Hematopoietic multipotent progenitor cell treated with erythropoietin and hydrocortisone succinate and interleukin-3 and kit ligand, for 6 days (in vitro differentiated cells): ENCODE measurements around the gene WBP1L.
"Not testable (repeated sequence)": the region's sequence is repeated elsewhere in the genome, so short reads cannot be mapped to it uniquely, and the experiment has no call there.

Experiments
- DNase-seq: peaks from one replicate; pipeline ENCODE4 v3.0.0-alpha.2; 2015

The WBP1L gene

DNA sequence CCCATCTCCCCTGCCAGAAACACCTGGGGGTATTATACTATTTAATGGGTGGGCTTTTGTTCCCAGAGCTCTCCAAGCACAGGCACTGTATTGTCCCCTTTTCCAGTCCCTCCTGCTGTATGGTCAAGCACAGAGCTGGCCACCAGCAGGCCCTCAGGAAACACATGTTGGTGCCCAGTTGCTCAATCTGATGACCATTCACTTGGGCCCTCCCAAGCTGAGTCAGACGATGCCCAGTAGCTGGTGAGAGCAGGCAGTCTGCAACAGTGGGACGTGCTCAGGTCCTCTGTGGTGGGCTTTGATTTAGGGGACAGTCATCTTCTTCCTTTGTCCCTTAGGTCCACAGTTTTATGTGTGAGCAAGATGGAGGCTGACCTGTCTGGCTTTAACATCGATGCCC, 17.5 kb upstream of the WBP1L start:
- no peak for DNase-seq

DNA sequence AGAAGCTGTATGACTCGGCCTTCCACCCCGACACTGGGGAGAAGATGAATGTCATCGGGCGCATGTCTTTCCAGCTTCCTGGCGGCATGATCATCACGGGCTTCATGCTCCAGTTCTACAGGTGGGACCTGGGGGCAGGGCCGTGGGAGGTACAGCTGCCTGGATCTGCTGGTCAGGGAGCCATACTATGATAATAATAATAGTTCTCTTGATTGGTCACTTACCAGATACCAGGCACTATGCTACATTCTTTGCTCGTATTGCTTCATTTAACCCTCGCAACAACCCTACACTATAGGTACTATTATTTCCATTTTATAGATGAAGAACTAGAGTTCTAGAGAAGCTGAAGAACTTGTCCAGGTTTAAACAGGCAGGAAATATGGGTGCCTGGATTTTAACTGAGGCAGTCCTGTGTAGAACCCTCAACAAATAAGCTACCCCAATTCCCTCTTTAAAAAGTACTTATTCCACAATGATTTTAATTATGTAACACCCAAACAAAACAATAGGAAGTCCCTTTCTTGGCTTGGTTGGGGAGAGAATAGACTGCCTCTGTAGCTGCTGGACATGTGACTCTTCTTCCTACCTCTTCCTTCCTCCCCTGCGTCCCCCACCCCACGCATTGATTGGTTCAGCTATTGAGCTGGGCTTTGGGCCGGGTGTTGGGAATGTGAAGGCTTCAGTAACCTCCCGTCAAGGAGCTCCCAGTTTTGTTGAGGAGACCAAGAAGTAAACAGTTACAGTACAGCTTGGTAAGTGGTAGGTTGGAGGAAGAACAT, 16.5 kb upstream of the WBP1L start:
- DNase-seq = no peak

DNA sequence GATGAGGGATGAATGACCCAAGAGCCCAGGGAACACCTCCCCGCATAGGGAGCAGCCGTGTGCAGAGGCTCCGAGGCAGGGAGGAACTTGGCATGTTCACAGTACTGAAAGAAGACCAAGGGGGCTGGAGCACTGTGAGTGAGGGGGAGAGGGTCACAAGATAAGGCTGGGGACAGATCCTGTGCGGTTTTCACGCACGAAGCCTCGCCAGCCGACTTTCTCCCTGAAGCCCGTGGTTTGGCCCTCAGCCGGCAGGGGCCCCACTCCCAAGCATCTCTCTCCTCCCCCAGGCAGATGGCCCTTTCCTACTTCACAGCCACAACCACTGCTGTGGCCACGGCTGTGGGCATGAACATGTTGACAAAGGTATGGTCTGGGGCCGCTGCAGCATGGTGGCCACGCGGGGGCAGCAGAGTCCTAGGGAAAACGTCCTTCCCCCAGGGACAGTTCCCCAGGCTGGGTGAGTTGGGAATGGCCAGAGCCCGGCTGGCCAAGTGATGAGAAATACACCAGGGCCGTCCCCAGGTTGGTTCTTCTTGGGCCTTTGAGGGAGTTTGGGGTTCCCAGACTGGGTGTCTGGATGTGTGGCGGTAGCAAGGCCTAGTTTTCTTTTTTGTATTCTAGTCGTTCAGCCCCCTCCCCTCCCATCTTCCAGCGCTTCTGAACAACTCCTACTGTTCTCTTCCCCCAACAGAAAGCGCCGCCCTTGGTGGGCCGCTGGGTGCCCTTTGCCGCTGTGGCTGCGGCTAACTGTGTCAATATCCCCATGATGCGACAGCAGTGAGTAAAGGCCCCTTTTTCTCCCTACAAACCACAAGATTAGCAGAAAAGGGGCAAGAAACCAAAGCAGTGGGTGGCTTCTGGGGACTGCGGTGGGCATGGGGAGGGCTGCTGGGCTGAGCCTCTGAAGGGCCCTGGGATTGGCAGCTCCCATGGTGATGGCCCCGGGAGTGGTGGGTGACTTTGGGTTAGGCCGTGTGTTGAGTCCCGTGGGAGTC, 14.4 kb upstream of the WBP1L start:
- peak; percentile 87 for DNase-seq

DNA sequence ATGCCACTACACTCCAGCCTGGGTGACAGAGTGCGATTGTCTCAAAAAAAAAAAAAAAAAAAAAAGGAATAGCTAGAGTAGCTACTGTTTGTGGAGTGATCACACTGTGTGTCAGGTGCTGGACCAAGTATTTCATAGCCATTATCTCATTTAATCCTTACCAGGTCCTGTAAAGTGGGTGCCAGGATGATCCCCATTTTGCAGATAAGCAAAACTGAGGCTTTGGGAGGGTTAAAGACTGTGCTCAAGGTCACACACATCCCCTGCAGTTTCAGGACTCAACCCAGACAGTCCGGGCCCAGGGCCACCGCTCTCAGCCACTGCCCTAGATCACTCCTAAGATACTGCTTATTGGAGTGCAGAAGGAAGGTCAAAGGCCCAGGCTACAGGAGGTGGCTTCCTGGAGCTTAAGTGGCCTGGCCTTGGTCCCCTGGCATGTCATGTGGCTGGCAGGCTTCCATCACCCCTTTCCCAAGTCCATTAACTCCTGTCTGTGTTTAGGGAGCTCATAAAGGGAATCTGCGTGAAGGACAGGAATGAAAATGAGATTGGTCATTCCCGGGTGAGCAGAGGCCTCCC, 12.4 kb upstream of the WBP1L start:
- DNase-seq = no peak

DNA sequence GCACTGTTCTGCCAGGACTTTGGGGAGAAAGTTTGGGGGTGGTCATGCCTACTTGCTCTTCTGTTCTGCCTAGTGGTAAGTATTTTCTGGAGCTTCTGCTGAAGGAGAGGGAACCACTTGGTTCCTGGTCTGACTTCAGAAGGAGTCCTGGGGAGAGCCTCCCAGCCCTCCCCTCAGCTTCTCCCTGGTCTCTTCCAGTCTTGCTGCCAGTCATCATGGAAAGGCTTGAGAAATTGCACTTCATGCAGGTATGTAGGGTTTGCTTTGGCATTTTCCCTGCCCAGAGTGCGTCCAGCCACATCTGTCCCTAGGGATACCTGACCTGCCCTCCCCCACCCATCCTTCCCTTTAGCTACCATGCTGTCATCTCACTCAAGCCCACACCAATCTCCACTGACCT, 11.1 kb upstream of the WBP1L start:
- no peak for DNase-seq

DNA sequence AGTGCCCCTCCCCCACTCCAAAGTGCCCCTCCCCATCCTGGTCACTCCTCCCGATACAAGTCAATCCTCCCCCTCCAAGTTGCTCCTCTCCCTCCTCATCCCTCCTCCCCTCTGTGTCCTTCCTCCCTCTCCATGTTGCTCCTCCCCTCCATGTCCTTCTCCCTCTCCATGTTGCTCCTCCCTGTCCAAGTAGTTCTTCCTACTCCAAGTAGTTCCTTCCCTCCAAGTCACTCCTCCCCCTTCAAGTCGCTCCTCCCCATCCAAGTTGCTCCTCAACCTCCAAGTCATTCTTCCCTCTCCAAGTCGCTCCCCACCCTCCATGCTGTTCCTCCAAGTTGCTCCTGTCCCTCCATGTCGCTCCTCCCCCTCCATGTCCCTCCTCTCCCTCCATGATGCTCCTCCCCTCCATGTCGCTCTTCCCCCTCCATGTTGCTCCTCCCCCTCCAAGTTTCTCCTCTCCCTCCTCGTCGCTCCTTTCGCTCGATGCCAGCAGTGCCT, 8.6 kb upstream of the WBP1L start:
- no peak for DNase-seq

DNA sequence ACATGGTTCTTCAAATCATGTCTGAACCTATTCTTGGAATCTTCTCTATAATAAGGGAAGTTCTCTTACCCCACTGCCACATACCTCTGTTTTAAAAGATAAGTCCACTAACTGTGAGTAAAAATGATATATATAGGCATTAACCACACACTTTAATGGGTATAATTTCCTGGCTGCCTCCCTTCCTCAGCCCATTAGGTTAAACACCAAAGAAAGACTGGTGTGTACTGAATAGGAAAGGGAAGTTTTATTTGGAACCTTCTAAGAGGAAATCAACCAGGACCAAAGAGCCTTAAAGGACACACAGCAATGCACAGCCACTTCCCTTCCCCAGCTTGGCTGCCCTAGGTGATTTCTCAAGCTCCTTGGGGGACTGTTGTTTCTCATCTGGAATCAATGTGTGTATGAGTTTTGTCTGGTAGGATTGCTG, 5.0 kb upstream of the WBP1L start:
- DNase-seq = peak; percentile 74

DNA sequence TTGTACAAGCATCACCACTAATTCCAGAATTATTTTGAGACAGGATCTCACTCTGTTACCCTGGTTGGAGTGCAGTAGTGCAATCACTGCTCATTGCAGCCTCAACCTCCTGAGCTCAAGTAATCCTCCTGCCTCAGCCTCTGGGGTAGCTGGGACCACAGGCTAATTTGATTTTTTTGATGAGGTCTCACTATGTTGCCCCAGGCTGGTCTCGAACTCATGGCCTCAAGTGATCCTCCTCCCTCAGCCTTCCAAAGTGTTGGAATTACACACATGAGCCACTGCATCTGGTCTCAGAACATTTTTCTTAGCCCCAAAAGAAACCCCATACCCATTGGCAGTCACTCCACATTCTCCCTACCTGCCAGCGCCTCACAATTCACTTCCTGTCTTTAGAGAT, 3.5 kb upstream of the WBP1L start:
- DNase-seq = no peak

DNA sequence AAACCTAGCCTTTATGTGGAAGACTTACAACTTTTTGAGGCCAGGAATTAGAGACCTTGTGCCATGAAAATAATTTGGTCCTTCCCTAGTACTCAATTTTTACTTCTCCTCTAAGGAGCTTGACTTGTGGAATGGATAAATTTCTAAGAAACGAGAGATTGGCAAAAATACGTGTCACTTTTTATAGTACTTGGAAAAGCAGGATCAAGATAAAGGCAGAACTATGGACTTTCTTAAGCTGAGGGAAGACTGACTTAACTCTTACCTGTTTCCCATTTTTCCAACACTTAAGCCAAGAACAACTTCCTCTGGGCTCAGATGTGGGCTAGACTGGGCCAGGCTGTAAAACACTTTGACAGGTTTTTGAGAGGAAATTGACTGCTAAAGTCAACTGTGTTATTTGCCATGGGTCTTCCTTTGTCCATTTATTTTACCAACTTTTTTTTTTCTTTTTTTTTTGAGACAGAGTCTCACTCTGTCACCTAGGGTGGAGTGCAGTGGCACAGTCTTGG, 2.0 kb upstream of the WBP1L start:
- no peak for DNase-seq

DNA sequence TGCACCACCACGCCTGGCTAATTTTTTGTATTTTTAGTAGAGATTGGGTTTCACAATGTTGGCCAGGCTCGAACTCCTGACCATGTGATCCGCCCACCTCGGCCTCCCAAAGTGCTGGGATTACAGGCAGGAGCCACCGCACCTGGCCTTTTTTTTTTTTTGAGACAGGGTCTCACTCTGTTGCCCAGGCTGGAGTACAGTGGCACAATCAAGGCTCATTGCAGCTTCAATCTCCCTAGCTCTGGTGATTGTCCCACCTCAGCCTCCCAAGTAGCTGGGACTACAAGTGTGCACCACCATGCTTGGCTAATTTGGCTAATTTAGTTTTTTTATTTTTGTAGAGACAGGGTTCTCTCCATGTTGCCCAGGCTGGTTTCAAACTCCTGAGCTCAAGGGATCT, 1.4 kb upstream of the WBP1L start:
- not testable (repeated sequence) for DNase-seq

DNA sequence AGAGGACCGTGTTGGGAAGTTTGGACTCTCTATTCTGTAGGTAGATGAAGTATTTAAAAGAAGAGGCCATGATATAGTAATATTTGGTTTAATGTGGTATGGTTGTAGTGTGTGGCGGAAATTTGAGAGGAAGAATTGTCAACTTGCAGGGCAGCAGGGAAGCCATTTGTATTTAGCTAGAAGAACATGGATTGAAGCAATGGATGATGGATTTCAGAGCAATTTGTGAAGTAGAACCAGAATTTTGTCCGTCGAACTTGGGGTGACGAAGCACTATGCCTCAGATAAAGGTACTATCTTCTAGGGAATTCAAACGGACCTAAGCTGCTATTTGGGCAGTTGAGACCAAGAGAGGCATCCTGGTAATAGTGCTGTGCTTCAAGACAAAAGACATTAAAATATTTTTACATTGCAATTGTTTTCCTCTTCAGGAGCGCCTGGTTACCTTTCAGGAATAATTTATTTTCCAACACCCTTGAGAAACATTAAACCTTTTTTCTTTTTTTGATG, 615 bp upstream of the WBP1L start:
- no peak for DNase-seq

DNA sequence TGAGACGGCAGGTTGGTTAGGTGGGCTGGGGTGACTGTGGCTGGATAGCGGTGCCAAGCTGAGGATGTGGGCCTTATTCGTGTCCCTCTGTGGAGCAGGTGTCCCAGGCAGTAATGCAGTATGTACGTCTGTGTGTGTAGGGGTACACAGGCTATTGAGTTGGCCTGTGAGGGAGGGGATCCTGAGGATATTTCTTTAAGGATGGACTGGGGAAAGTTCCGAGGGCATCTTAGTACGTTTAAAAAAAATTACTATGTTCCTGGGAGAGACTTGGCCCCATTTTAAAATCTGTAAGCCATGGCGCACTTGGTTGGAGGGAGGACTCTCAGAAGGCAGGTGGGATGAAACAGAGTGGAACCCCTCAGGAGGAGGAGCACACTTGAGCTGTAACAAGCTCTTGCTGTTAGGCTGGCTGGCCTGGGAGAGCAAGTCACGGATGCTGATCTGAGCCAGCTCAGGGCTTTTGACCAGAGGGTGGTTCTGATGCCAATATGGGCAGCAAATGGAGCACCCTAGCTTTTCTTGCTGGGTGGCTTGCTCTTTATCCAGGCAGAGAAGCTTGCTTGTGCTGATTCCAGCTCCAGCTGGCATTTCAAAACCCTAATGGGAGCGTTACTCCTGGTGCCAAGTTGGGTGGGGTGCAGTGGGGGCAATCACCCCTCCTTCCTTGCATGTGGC, 765 bp downstream of the WBP1L start:
- DNase-seq = peak; percentile 55

DNA sequence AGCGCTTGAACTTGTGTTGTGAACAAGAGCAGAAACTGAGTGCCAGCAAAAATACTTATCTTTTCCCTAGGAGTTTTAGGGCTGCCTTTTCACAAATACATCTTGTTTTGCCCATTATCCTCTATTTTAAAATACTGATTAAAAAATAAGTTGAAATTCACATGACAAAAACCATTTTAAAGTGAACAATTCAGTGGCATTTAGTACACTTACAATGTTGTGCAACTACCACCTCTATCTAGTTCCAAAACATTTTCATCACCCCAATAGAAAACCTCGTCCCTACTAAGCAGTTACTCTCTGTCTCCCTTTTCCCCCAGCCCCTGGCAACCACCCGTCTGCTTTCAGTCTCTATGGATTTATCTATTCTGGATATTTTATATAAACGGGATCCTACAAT, 1.4 kb downstream of the WBP1L start:
- DNase-seq = no peak

DNA sequence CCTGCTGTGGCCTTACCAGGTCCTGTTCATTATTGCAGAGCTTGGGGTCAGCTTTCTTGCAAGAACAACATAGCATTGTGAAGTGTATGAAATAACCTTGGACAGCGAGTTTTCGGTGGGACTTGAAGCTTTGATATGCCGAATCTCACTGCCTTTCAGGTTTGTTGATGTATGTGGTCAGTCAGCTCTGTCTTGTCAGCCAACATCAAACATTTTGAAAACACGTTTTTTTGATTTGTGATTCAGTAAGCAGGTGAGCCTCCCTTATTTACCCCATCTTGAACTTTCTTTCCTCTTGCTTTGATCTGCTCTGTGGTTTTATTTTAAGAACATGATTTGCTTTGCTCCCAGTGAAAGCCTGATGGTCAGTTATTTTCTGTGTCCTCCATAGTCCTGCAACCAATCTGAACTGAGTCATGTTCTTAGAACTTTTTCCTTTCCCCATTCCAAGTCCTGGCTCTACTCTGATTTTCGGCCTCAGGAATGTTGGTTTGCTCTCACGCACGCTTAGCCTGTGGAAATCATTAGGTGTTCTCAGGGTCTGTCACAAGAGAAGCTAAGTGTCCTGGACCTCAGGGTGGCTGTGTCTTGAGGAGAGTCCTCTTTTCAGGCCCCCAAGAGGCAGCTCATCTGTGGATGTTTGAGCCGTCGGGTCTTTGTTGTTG, 8.7 kb downstream of the WBP1L start:
- no peak for DNase-seq

DNA sequence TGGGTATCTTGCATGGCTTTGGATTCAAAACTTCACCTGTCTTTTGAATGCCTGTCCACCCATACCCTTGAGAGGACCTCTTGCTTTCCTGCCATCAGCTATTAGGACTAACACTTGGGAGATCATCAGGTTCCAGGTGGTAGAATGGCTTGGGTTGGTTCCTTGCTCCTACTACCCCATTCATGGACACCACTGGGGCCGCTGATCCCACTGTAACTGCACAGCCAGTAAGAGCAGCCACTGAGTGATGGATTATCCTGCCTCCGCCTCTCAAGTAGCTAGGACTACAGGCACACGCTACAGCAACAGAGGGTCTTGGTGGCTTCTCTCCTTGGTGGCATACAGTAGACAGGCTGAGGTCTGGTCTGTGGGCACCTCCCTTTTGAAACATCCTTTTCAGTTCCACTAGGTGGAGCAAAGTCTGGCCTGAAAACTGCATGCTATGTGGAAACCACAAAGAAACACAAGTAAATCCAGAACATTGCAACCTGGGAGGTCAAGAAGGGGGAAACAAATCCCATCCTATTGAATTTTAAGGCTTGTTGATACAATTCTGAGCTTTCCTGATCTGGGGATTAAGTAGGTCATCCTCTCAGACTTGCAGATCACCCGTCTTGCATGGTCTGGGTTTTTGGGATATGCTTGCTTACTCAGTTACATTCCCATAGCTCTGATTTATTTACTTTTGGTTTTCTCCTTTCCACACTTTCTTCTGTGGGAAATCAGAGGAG, 9.4 kb downstream of the WBP1L start:
- peak; percentile 83 for DNase-seq

DNA sequence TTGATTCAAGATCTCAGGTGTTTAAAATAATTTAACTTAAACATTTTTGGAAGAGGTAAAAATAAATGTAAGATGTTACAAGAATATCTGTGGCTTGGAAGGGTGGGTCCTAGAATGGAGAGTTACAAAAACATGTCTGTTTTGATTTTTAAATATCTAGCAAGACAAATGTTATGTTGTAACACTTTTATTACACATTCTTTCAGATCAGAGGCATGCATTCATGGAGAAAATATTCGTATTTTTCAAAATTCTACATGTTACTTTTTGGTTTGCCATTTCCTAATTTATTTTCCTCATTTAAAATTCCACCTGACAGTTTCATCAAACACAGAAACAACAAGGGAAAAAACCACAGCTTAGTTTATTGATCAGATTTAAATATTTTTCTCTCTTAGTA, 10.0 kb downstream of the WBP1L start:
- DNase-seq = no peak

DNA sequence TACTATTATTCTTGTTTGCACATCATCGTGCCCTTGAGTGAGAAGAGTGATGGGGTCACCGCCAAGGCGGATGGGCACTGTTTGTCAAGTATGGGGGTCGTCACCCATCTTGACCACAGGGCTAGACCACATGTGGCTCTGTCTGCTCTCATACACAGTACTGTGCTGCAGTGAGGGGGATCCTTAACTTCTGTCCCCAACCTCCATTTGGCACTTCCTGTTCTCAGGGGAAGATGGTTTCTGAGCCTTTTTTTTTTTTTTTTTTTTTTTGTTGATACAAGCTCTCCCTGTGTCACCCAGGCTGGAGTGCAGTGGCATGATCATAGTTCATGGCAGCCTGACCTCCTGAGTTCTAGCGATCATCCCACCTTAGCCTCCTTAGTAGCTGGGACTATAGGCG, 13.6 kb downstream of the WBP1L start:
- DNase-seq = no peak

DNA sequence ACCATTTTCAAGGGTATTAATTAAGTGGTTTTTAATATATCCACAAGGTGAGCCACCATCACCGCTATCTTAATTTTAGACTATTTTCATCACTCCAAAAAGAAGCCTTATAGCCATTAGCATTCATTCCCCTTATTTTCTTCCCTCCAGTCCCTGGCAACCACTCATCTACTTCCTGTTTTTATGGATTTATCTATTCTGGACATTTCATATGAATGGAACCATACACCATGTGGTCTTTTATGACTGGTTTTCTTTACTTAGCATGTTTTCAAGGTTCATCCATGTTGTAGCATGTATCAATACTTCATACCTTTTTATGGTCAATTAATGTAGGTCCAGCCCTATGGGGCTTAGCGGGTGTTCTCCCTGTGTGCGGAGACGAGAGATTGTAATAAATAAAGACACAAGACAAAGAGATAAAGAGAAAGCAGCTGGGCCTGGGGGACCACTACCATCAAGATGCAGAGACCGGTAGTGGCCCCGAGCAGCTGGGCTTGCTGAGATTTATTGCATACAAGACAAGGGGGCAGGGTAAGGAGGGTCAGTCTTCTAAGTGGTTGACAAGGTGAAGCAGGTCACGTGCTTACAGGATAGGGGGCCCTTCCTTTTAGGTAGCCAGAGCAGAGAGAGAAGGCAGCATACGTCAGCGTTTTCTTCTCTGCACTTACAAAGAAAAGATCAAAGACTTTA, 14.6 kb downstream of the WBP1L start:
- DNase-seq = no peak

DNA sequence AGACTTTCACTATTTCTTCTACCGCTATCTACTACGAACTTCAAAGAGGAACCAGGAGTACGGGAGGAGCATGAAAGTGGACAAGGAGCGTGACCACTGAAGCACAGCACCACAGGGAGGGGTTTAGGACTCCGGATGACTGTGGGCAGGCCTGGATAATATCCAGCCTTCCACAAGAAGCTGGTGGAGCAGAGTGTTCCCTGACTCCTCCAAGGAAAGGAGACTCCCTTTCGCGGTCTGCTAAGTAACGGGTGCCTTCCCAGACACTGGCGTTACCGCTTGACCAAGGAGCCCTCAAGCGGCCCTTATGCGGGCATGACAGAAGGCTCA, 15.2 kb downstream of the WBP1L start:
- not testable (repeated sequence) for DNase-seq

DNA sequence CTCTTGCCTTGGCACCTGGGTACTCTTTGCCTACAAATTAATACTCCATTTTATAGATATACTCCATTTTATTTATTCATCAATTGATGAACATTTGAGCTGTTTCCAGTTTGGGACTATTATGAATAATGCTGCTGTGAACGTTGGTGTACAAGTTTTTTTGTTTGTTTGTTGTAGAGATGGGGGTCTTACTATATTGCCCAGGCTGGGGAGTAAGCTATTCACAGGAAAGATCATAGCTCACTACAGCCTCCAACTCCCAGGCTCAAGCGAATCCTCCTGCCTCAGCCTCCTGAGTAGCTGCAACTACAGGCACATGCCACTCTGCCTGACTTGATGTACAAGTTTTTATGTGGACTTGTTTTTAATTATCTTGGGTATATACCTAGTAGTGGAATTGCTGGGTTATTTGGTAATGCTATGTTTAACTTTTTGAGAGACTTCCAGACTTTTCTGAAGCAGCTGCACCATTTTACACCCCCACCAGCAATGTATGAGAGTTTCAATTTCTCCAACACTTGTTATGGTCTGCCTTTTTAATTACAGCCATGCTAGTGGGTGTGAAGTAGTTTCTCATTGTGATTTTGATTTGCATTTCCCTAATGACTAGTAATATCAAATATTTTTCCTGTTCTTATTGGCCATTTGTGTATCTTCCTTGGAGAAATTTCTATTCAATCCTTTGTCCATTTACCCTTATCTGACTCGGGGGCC, 15.9 kb downstream of the WBP1L start:
- DNase-seq = no peak
